T-helper 22 cell (primary cell): Measurements from ENCODE around the gene CREBRF.
"Not testable (repeated sequence)": the region's sequence is repeated elsewhere in the genome, so short reads cannot be mapped to it uniquely, and the experiment has no call there.

Source experiments
- DNase-seq: peaks from one replicate; pipeline ENCODE4 v3.0.0-alpha.2; 2020; ENCODE audit warnings: low read depth

Gene CREBRF

DNA sequence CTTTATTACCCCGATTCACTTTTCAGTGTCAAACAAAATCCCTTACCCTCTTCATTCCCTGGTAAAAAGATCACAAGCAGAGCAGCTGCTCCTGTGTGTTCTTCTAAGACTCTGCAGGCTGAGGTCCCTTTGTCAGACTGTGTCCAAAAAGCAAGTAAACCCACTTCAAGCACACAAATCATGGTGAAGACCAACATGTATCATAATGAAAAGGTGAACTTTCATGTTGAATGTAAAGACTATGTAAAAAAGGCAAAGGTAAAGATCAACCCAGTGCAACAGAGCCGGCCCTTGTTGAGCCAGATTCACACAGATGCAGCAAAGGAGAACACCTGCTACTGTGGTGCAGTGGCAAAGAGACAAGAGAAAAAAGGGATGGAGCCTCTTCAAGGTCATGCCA, 34.5 kb downstream of the CREBRF start:
- DNase-seq = no peak

DNA sequence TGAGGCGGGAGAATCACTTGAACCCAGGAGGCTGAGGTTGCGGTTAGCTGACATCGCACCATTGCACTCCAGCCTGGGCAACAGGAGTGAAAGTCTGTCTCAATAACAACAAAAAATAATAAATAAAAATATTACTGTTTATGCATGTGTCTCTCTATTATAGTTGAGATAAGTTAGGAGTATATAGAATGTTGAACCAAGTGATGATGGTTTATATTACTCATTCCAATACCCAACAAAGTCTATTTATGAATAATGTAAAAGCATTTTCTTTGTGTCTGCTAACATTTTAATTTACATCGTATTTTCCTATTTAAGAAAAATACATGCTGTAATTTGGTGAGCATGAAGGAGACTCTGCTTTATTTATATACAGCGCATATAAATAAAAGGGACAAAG, 35.8 kb downstream of the CREBRF start:
- no peak for DNase-seq

DNA sequence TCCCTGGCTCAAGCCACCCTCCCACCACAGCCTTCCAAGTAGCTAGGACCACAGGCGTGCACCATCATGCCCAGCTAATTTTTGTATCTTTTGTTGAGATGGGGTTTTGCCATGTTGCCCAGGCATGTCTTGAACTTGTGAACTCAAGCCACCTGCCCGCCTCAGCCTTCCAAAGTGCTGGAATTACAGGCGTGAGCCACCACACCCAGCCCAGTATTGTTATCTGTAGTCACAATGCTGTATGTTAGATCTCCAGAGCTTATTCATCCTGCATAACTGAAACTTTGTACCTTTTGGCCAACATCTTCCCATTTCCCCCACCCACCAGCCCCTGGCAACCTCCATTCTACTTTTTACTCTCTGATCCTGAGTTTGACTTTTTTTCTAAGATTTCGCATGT, 37.5 kb downstream of the CREBRF start:
- DNase-seq = no peak

DNA sequence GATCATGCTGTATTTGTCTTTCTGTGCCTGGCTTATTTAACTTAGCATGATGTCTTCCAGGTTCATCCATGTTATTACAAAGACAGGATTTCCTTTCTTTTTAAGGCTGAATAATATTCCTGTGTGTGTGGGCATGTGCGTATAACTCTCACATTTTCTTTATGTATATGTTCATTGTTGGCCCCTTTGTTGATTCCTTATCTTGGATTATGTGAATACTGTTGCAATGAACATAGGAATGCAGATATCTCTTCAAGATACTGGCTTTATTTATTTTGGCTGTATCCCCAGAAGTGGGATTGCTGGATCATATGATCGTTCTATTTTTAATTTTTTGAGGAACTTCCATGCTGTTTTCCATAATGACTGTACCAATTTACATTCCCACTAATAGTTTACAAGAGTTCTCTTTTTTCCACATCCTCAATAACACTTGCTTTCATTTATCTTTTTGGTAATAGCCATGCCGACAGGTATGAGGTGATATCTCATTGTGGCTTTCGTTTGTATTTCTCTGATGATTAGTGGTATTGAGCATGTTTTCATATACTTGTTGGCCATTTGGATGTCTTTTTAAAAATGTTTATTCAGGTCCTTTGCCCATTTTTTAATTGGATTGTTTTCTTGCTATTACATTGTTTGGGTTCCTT, 38.0 kb downstream of the CREBRF start:
- DNase-seq = no peak

DNA sequence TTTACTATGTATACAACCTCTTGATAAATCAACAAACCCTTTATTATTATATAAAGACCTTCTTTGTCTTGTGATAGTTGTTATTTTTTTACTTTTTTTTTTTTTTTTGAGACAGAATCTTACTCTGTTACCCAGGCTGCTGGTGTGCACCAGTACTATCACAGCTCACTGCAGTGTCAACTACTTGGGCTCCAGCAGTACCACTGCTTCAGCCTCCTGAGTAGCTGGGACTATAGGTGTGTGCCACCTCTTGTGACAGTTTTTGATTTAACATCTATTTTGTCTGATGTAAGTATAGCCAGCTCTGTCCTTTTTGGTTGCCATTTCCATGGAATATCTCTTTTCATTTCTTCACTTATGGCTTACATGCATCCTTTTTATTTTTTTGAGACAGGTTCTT, 42.6 kb downstream of the CREBRF start:
- DNase-seq = no peak

DNA sequence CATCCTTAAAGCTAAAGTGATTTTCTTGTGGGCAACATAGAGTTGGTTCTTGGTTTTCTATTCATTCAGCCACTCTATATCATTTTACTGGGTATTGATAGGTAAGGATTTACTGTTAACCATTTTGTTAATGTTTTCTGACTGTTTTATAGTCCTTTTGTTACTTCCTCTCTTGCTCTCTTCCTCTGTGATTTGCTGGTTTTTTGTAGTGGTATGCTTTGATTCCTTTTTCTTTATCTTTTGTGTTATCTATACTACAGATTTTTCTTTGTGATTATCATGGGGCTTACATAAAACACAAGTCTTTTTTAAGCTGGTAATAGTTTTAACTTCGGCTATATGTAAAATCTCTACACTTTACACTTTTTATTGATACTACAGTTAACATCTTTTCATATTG, 43.3 kb downstream of the CREBRF start:
- DNase-seq = no peak

DNA sequence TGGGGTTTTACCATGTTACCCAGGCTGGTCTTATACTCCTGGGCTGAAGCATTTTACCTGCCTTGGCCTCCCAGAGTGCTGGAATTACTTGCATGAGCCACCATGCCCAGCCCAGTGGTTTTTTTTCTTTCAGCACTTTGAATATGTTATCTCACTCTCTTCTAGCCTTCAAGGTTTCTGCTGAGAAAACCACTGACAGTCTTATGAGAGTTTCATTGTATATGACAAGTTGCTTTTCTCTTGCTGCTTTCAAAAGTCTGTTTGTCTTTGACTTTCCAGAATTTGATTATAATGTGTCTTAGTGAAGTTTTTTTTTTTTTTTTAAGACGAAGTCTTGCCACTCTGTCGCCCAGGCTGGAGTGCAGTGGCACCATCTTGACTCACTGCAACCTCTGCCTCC, 45.1 kb downstream of the CREBRF start:
- DNase-seq = no peak

DNA sequence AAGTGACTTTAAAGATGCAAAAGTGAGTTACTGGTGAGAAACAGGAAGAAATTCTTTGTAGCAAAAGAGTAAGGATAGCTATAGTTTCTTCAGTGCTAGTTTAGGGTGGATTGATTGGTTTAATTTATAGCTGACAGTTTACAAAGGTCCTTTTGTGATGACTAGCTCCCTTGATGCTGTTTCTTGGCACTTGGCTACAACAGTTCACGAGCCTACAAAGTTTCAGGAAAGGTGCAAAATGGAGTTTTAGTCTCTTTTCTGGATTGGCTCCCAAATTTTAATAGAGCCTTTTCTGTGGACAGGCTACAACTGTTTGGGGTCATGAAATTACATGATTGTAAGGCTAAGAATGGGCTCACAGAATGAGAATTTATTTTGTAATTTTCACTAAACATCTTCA, 47.3 kb downstream of the CREBRF start:
- no peak for DNase-seq

DNA sequence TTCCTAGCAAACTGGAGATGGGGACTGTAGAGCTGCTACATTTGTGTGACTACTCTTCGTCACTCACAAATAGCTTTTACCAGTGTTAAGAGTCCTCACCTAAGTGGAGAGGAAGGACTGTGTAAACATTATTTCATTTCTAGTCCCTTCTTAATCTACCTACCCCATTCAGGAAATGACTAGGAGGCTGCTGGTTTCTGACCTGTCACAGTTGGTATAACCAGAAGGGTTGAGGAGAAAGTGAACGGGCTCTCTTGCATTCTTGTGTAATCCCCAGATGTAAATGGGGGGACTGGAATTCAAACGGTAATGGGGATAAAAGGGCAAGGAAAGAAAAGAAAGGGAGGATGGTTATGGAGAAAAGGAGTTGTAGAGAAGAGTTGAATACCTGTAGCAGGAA, 52.8 kb downstream of the CREBRF start:
- DNase-seq = no peak

DNA sequence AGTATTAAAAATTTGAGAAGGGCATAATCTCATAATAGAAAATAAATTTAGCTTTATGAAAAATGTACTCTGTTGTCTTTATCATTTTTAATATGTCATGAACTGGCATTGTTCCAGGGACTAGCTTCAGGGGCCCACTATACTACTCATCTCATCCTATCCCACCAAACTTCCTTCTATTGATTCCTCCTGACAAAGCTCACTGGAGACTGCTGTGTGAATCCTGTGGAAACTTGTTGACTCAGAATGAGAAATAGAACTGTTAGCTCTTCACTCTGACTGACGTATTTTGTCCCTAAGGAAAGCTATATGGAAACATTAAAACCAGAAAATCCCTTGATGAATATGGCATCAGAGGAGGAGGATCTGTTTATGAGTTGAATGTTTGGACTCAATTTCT, 58.4 kb downstream of the CREBRF start:
- DNase-seq = no peak

DNA sequence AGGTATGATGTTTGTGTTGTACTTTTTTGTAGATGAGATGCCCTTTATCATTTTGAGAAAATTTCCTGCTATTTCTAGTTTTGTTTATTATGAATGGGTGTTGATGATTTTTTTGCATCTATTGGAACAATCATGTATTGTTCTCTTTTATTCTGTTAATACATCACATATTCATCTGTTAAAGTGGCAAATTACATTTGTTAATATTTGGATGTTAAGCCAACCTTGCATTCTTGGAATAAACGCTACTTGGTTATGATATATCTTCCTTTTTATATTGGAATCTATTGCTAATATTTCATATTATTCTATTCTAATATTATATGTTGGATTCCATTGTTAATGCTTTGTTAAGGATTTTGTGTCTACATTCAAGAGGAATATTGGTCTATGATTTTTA, 63.6 kb downstream of the CREBRF start:
- DNase-seq = no peak

DNA sequence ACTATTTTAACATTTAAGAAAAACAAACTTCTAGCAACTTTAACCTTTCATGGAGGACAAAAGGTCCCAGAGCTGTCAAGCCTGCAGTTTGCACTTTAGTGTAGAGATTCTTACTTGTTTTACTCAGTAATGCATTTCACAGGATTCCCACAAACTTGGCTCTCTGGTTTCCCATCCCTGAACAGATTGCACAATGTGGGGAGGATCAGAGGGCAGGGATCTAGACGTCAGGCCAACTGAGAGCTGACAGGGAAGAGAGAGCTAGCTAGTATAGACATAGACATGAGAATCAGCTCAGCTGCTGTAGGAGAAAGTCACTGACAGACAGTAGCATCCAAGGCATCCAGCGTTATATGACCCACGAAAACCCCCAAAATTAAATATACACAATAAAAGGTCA, 67.3 kb downstream of the CREBRF start:
- DNase-seq = no peak

DNA sequence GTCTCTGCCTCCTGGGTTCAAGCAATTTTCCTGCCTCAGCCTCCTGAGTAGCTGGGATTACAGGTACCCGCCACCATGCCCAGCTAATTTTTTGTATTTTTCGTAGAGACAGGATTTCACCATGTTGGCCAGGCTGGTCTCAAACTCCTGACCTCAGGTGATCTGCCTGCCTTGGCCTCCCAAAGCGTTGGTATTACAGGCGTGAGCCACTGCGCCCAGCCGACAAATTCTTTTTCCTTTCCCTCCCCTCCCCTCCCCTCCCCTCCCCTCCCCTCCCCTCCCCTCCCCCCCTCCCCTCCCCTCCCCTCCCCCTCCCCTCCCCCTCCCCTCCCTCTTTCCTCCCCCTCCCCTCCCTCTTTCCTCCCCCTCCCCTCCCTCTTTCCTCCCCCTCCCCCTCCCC, 76.0 kb downstream of the CREBRF start:
- not testable (repeated sequence) for DNase-seq

DNA sequence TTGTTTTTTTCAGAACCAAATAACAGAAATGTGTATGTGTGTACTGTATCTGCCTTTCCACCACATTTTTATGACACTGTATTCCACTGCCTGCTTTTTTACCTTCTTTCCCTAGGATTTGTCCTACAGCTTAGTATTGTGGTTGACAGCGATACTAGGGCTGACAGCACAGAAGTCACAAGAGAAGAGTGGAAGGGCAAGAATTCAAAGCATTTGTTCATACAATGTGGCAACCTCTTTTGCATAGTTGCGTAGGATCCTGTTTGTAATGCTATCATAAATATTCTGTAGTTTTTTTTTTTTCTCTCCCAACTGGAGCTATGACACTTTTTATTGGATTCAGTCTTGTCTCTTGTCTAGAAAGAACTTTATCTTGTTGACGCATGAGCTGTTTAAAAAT, 82.6 kb downstream of the CREBRF start:
- no peak for DNase-seq

DNA sequence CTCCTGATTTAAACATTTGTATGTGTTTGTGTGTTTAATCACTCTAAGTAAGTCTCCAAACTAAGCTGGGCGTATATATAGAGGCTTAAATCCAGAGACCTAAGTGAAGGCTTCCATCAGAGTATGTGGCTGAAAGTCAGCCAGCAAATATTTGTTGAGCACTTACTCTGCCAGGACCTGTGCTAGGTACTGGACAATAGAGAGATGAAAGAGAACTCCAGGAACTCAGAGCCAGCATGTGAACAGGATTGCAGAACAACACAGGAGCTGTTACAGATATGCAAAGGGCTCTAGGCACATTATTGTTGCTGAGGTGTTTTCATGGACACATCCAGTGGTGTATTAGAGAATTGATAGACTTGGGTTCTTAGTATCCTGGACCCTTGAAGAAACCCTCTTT, 83.5 kb downstream of the CREBRF start:
- no peak for DNase-seq

DNA sequence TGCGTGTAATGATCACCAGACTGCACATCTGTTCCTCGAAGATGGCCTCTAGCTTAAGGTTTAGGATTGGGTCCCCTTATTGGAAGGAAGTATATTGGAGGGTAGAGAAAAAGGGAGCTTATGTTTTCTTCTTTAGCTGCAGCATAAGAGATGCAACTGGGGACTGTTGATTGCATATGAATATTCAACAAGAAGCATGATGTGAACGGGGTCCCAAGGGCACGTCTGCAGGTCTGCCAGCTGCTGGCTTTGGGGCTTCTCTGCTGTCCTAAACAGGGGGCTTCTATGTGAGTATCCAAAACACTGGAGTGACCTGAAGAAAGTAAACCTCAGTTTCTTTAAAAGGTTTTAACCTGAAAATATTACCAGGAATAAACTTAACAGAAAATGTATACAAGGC, 84.6 kb downstream of the CREBRF start:
- DNase-seq = no peak

DNA sequence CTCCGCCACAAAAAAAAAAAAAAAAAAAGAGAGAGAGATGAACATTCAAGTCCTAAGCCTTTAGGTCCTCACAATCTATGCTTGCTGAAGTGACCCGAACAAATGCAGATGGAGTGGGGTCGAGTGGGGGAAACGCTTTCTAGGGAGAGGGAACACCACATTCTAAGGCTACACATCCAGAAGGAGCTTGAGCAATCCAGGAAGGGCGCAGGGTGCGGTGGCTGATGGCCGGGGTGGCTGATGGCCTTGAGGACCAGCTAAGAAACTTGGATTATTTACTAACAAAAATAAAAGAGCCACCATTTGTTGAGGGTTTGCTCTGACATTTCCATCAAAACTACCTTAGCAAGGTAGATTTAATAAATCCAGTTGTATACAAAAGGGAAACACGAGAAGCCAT, 87.4 kb downstream of the CREBRF start:
- no peak for DNase-seq

DNA sequence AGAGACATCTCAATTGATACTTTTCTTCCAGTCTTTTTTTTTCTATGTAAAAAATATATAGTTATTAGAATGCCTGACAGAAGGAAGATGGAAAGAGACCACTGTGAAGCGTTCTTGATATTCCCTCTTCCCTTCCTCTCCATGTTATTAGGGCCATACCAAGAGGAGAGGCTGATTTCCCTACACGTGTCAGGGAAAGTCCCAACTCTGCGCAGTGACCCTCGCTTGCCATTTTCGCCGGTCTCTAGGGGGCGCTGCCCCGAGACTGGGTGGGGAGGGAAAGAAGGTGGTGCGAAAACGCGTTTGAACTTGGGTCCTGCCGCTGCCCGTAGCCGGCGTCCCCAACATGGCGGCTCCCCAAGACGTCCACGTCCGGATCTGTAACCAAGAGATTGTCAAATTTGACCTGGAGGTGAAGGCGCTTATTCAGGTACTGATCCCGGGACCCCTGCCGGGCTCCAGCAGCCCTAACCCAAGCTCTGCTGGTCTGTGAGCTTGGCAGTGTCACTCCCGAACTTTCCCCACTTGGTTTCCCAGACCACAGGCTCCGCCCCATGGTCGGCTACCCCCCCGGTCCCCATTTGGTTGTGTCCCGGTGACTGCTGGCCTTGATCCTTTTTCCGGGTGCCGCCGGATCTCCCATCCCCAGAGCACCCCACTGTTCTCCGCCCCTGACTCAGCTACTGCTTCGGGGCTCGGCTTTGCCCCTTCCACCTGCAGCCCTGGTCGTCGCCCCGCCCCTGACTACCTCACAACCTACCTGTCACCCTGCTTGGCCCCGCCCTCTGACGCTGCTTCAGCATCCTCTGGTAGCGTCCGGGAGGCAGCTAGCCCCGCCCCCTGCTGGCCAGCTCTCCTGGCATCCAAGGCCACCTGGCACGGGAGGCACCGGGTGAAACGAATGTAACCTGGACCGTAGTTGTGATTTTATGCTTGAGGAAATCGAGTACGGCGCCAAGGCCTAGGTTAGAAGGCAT, 88.3 kb downstream of the CREBRF start, which contains the start of gene BNIP1:
BNIP1 (plus strand) TSS at position 332 of the 977 bp plus-strand sequence; CDS start at position 347, 15 bp downstream.
- peak; percentile 93 for DNase-seq

DNA sequence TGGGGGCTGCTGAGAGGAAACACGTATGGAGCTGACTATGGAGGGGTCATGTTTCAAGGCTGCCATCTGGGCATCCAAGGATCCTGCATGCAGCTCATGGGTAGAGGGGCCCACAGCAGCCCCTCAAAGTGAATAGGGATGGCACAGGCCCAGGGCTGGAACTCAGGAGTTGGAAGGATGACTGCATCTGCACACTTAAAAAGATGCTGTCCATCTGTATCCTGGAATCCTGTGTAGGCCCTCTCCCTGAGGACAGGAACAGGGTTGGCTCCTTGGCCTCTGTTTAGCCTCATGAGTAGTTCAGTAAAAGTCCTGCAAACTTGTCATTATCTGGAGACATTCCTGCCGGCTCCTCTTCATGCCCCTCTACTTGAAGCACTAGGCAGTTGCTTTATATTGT, 92.2 kb downstream of the CREBRF start:
- no peak for DNase-seq

DNA sequence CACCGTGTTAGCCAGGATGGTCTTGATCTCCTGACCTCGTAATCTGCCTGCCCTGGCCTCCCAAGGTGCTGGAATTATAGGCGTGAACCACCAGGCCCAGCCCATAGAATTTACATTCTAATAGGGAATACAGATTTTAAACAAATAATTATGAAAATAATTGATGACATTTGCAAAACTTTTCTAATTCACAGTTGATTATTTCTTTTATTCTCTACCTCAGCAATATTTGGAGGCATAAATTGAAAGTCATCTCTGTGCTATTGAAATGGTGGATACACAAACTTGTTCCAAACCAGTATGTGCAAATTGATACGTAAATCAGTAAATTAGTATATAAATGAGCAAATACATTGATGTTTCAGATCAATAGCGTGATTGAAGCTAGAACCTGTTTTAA, 96.4 kb downstream of the CREBRF start:
- no peak for DNase-seq

DNA sequence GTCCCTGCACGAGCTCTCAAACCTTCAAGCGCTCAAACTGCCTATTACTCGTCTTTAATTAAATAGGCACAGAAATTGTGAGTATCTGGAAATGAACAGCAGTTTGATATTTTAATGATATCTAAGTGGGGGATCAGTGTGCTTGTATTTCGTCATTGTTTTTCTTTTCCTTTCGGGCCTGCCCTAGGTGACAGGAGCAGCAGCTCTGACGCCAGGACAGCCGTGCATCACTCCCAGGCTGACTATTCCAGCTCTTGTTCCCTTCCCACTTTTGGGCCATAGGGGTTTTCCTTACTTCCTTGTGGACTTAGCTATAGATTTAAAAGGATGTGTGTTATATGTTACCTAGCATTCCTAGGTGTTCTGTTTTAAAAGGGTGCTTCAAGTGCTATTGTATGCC, 97.7 kb downstream of the CREBRF start:
- DNase-seq = no peak

DNA sequence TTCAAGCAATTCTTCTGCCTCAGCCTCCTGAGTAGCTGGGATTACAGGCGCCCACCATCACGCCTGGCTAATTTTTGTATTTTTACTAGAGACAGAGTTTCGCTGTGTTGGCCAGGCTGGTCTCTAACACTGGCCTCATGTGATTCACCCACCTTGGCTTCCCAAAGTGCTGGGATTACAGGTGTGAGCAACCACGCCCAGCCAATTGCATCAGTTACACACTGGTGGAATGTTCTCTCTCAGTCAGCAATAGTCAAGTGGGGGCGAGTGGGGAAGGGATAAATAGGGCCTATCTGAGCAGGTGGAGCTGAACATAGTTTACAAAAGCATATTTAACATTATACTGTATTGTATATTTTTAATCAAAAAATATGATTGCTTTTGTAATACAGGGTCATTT, 98.5 kb downstream of the CREBRF start:
- not testable (repeated sequence) for DNase-seq

DNA sequence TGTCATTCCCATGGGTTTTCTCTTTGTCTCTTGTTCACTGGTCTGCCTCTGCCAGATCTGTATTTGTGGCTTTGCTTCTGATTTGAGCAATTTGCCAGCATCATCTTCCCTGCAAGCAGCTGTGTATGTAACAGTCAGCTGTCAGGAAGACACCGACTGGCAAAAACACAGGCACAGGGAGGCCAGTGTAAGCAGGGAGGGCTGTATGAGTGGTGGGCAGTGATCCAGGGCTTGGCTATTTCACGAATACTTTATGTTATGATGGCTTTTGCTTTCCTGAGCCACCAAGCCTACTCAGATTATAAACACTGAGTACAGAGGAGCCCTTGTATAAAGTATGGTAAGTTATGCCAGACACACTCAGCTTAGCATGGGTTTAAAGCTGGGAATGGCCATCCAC, 99.8 kb downstream of the CREBRF start:
- no peak for DNase-seq

DNA sequence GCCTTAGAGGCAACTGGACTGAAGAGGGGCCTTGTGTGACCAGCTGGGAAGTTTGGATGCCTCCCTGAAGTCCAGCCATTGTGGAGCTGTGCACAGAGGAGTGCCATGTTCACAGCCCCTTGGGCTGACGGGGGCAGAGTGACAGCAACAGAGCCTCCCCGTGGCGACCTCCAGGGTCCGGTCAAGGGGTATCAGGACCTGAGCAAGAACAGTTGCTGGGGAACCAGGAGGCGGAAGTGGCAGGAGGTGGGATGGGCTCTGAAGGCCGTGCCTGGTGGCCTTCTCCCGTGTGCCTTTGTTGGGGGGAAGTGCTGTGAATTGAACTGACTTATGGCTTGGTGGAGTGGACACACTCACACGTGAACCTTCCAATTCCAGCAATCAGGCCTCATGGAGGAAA, 102.2 kb downstream of the CREBRF start:
- DNase-seq = no peak
